OCI-LY3 (cell line): ENCODE results near the gene FUOM.

ENCODE experiments used
- CTCF ChIP-seq: fragments of 200-600, 300-600 bp; sonication (generic); IDR thresholded peaks from 2 replicates; pipeline ENCODE4 v1.5.1; 2014; ENCODE audit warnings: antibody characterized with exemption, low read length, low read depth
- EZH2phosphoT487 ChIP-seq: fragments of 200-600 bp; shearing (Covaris generic); IDR thresholded peaks from 2 replicates; pipeline ENCODE4 v1.6.1; 2018; ENCODE audit warnings: antibody characterized with exemption, mixed run types, low read depth

- no peak for TF ChIP-seq CTCF
- TF ChIP-seq EZH2phosphoT487: no peak
These were observed 33.5 kb downstream of the FUOM start for GRCh38 chr10:133324198-133324792.
